MCF 10A (cell line): Measurements from ENCODE around the gene SIGLEC14. TPM values are rescaled to one million over a fixed set of nuclear protein-coding genes. Genes with fewer than 3 reads are reported as not detected.
A peak's percentile ranks its signal among the peaks of the same experiment; 100 is the strongest.

Source experiments
- BruUV-seq: library from RNA; stranded (reverse); fragments of 400-500 nt; replicated peaks from 2 replicates; lab custom pipeline; 2021; lab: Mats Ljungman, UMichigan
- CTCF ChIA-PET: fragments of 300-600 bp; sonication (Branson Sonifier 250); formaldehyde crosslinking; extraction: SDS; loops from one replicate; lab custom pipeline; 2021; ENCODE audit warnings: antibody characterized with exemption, inconsistent platforms; lab: Yijun Ruan, JAX
- POLR2A ChIA-PET: fragments of 300-600, 350-650 bp; sonication (Branson Sonifier 250); formaldehyde crosslinking; extraction: SDS; loops from one replicate; lab custom pipeline; 2020; ENCODE audit warnings: antibody characterized with exemption, inconsistent platforms; lab: Yijun Ruan, JAX
- DNase-seq: peaks from one replicate; pipeline ENCODE4 v3.0.0-alpha.2; 2018; ENCODE audit not compliant: unreplicated experiment
- H3K27ac Mint-ChIP-seq: one replicate; pipeline ENCODE4 v1.8.0; 2022; ENCODE audit warnings: mild to moderate bottlenecking, low read depth, mixed read lengths; ENCODE audit not compliant: unreplicated experiment
- H3K27me3 Mint-ChIP-seq: one replicate; pipeline ENCODE4 v1.8.0; 2022; ENCODE audit warnings: mixed read lengths; ENCODE audit not compliant: insufficient read depth, unreplicated experiment
- H3K36me3 Mint-ChIP-seq: one replicate; pipeline ENCODE4 v1.8.0; 2022; ENCODE audit warnings: mild to moderate bottlenecking, moderate library complexity, mixed read lengths; ENCODE audit not compliant: insufficient read depth, unreplicated experiment
- H3K4me1 Mint-ChIP-seq: one replicate; pipeline ENCODE4 v1.8.0; 2022; ENCODE audit warnings: mixed read lengths; ENCODE audit not compliant: insufficient read depth, unreplicated experiment
- H3K4me3 Mint-ChIP-seq: one replicate; pipeline ENCODE4 v1.8.0; 2022; ENCODE audit warnings: mild to moderate bottlenecking, moderate library complexity, mixed read lengths; ENCODE audit not compliant: unreplicated experiment
- H3K9me3 Mint-ChIP-seq: one replicate; pipeline ENCODE4 v1.8.0; 2022; ENCODE audit warnings: mixed read lengths; ENCODE audit not compliant: unreplicated experiment
- CTCF ChIP-seq: fragments of 200-600 bp; IDR thresholded peaks from one replicate; pipeline ENCODE4 v1.8.0; 2022; ENCODE audit warnings: antibody characterized with exemption, mild to moderate bottlenecking; ENCODE audit not compliant: unreplicated experiment
- intact Hi-C: fragments of 100-400 bp; cut with micrococcal nuclease; formaldehyde crosslinking; loops from 2 replicates; pipeline ENCODE4 v1.14.1; 2022
- total RNA-seq: library from RNA; stranded (reverse); gene quantifications from 2 replicates; pipeline ENCODE4 v1.2.3, GENCODE V29; 2022

Gene SIGLEC14
- total RNA-seq, 1 experiment from 2014 or later = not detected

GRCh38 chr19:51615991-51616390 is 30.6 kb downstream of the SIGLEC14 start:
- no peak overlapping the region for H3K4me3 Mint-ChIP-seq
- ChIA-PET POLR2A (no interaction called here), CTCF (interaction anchor here (0.5 to 0.7 kb wide), 3 partner anchors 8 to 1112 kb away, joined by 3 to 4 read pairs (median 3); no protein-coding TSS in a partner anchor)
- peaks cover 14% of the 10 kb centered on the region for H3K9me3 Mint-ChIP-seq
- H3K36me3 Mint-ChIP-seq = no peaks in the 10 kb centered on the region
- no peak overlapping the region for H3K27ac Mint-ChIP-seq
- intact Hi-C loops = no loop called here
- DNase-seq = no peak
- H3K27me3 Mint-ChIP-seq = no peaks in the 10 kb centered on the region
- no TSS peak for BruUV-seq
- no peaks in the 10 kb centered on the region for H3K4me1 Mint-ChIP-seq
- no peak for TF ChIP-seq CTCF

- no peak for DNase-seq
- ChIA-PET POLR2A (interaction anchor here (0.6 kb wide), 1 partner anchor 219 kb away, joined by 3 read pairs; no protein-coding TSS in a partner anchor), CTCF (interaction anchor here (0.6 to 1.5 kb wide), 6 partner anchors 24 to 697 kb away, joined by 3 to 6 read pairs (median 5); no protein-coding TSS in a partner anchor)
- no peaks in the 10 kb centered on the region for H3K36me3 Mint-ChIP-seq
- intact Hi-C loops = no loop called here
- BruUV-seq = no TSS peak
- no peaks in the 10 kb centered on the region for H3K4me1 Mint-ChIP-seq
- H3K9me3 Mint-ChIP-seq = peaks cover 15% of the 10 kb centered on the region
- H3K27me3 Mint-ChIP-seq = no peaks in the 10 kb centered on the region
- no peak overlapping the region for H3K4me3 Mint-ChIP-seq
- no peak overlapping the region for H3K27ac Mint-ChIP-seq
- no peak for TF ChIP-seq CTCF
Measured at GRCh38 chr19:51614789-51615188, 31.8 kb downstream of the SIGLEC14 start.

GRCh38 chr19:51610576-51610975 is 36.0 kb downstream of the SIGLEC14 start:
- Mint-ChIP-seq H3K4me3 (no peak overlapping the region), H3K9me3 (peaks cover 15% of the 10 kb centered on the region), H3K4me1 (no peaks in the 10 kb centered on the region), H3K27me3 (no peaks in the 10 kb centered on the region), H3K36me3 (no peaks in the 10 kb centered on the region), H3K27ac (no peak overlapping the region)
- no peak for DNase-seq
- CTCF ChIA-PET = interaction anchor here (0.7 kb wide), 1 partner anchor 38 kb away, joined by 3 read pairs; no protein-coding TSS in a partner anchor
- POLR2A ChIA-PET = no interaction called here
- no peak for TF ChIP-seq CTCF
- intact Hi-C loops = no loop called here
- no TSS peak for BruUV-seq

- Mint-ChIP-seq H3K27me3 (no peaks in the 10 kb centered on the region), H3K9me3 (peaks cover 14% of the 10 kb centered on the region), H3K4me1 (no peaks in the 10 kb centered on the region), H3K36me3 (no peaks in the 10 kb centered on the region), H3K4me3 (no peak overlapping the region), H3K27ac (no peak overlapping the region)
- ChIA-PET POLR2A (no interaction called here), CTCF (interaction anchor here (0.5 to 1.3 kb wide), 11 partner anchors 8 to 342 kb away, joined by 3 to 7 read pairs (median 3); no protein-coding TSS in a partner anchor)
- intact Hi-C loops = loop anchor here (2.0 kb wide), 1 partner anchor 49 kb away; no protein-coding TSS in a partner anchor
- peak; percentile 62 for DNase-seq
- no TSS peak for BruUV-seq
- TF ChIP-seq CTCF = peak; percentile 45
Measured at GRCh38 chr19:51607920-51608562, 38.6 kb downstream of the SIGLEC14 start.
